GM06990 (cell line): ENCODE data around the gene EXOC7.

Experiments used
- DNase-seq: peaks from one replicate; pipeline ENCODE4 v3.0.0-alpha.2; 2011; ENCODE audit not compliant: insufficient read length; ENCODE audit errors: extremely low read depth
- H3K27me3 ChIP-seq: replicated peaks from 2 replicates; pipeline ENCODE4 v1.6.0; 2011; ENCODE audit warnings: low read length; ENCODE audit not compliant: control insufficient read depth, insufficient read depth
- H3K36me3 ChIP-seq: 2 replicates; pipeline ENCODE4 v1.5.1; 2011; ENCODE audit warnings: low read length; ENCODE audit not compliant: control insufficient read depth, insufficient read depth
- H3K4me3 ChIP-seq: replicated peaks from 2 replicates; pipeline ENCODE4 v1.5.1; 2011; ENCODE audit warnings: low read depth, mild to moderate bottlenecking, control low read depth, low read length
- TF ChIP-seq, protein P1 (sequence below): IDR thresholded peaks from 2 replicates; pipeline ENCODE4 v1.5.1; 2011; ENCODE audit warnings: low read length, control low read depth, mild to moderate bottlenecking, inconsistent platforms; ENCODE audit not compliant: insufficient read depth, poor library complexity, severe bottlenecking

Gene EXOC7

DNA sequence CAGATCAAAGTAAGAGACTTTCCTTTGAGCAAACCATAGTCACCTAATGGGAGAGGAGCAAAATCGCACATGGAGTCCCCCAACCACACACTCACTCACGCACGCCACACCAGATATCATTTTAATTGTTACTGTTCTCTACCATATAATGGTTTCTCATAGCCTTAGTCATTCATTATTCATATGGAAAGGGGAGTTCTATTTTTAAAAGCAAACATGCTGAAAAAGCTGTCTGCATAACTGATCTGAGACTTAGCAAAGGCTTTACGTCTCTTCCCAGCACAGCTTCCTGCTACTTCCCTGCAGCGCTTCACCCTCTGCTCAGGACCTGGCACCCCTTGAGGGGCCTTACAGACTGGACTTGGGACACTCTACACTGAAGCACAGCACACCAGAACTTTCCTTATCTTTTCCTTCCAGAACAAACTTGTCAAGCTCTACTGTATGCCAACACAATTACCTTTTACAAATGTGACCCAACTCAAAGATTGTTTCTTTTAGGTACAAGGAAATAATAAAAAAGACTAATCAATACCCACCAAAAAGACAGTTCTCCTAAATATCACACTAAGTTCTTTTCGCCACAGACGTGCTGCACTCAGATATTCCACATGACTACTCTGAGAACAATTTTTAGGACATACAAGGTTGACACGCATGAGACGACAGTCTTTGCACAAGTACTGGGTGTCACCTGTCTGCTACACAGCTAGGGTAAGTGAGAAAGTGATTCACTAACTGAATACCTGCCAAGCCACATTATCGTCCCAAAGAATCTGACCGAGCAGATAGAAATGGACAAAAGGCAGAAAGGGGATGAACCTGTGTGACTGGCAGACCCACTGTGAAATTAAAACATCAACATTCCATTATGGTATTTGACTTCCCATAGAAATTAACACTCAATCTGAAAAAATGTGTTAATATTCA, 52.8 kb downstream of the EXOC7 start:
- DNase-seq: no peak
- Histone ChIP-seq H3K27me3 (no peaks in the 10 kb centered on the region), H3K36me3 (peaks cover 23% of the 10 kb centered on the region), H3K4me3 (no peak overlapping the region)
- TF ChIP-seq, protein P1, sequence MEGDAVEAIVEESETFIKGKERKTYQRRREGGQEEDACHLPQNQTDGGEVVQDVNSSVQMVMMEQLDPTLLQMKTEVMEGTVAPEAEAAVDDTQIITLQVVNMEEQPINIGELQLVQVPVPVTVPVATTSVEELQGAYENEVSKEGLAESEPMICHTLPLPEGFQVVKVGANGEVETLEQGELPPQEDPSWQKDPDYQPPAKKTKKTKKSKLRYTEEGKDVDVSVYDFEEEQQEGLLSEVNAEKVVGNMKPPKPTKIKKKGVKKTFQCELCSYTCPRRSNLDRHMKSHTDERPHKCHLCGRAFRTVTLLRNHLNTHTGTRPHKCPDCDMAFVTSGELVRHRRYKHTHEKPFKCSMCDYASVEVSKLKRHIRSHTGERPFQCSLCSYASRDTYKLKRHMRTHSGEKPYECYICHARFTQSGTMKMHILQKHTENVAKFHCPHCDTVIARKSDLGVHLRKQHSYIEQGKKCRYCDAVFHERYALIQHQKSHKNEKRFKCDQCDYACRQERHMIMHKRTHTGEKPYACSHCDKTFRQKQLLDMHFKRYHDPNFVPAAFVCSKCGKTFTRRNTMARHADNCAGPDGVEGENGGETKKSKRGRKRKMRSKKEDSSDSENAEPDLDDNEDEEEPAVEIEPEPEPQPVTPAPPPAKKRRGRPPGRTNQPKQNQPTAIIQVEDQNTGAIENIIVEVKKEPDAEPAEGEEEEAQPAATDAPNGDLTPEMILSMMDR: no peak

DNA sequence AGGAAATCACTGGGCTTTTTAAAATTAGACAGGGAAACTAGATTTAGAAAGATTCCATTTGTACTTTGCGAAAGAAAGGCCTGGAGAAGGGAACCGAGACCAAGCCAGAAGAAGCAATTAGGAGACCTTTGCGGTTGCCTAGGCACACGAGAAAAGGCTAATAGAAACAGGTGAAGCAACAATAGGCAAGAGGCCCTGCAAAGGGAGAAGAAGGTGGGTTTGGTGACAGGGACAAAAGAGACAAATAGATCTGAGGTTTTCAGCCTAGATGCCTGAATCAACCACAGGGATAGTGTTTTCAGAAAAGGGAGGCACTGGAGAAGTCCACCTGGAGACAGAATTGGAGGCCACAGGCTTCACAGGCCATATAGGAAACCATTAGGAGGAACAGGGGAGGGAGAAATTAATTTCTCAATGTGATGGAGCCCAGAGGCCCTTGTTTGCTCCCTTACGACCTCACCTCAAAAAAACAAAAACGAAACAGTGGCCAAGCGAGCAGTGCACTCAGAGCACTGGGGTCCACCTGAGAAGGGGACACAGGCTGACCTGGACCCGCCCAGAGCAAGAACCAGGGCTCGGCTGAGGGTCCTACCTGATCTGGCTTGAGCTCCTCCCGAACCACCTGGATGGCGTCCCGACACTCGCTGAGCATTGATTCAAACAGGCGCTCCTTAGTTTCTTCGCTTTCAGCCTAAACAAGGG, 53.6 kb downstream of the EXOC7 start:
- Histone ChIP-seq H3K36me3 (peaks cover 28% of the 10 kb centered on the region), H3K27me3 (no peaks in the 10 kb centered on the region), H3K4me3 (no peak overlapping the region)
- TF ChIP-seq, protein P1: no peak
- no peak for DNase-seq

DNA sequence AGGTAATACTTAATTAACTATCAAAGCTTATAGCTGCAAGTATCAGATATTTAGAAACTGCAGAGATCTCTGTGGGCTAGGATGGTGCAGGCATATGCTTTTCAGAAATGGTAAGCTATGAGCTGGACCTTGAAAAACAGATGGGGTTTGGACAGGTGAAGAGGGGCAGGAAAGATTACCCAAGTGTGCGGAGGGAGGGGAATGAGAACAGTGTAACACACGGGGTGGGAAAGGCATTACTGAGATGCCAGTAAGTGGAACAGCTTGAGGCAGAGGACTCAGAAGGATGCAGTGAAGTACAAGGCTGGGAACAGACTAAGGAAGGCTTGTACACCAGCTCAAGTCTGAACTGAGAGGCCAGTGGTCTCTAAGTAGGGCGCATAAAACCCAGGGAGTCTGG, 54.3 kb downstream of the EXOC7 start:
- TF ChIP-seq, protein P1: no peak
- H3K36me3 ChIP-seq: peaks cover 31% of the 10 kb centered on the region
- no peaks in the 10 kb centered on the region for H3K27me3 ChIP-seq
- DNase-seq: no peak
- H3K4me3 ChIP-seq: no peak overlapping the region

DNA sequence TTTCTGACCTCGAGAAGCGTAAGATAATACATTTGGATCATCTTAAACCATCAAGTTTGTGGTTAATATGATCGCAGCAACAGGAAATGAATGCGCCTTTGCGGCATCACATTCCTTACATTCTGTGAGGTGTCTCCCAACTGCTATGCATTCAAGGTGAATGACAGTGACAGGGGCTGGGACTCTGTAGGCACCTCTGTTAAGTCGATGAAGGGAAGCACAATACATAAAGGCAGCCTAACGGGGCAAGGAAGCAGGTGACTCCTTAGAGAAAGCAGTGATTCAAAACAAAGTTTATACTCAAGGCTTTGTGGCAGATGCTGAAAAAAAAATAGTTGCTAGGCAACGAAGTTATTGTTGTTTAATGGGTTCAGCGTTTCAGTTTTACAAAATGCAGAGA, 54.9 kb downstream of the EXOC7 start:
- no peaks in the 10 kb centered on the region for H3K27me3 ChIP-seq
- TF ChIP-seq, protein P1: no peak
- H3K4me3 ChIP-seq: no peak overlapping the region
- peaks cover 33% of the 10 kb centered on the region for H3K36me3 ChIP-seq
- DNase-seq: no peak

DNA sequence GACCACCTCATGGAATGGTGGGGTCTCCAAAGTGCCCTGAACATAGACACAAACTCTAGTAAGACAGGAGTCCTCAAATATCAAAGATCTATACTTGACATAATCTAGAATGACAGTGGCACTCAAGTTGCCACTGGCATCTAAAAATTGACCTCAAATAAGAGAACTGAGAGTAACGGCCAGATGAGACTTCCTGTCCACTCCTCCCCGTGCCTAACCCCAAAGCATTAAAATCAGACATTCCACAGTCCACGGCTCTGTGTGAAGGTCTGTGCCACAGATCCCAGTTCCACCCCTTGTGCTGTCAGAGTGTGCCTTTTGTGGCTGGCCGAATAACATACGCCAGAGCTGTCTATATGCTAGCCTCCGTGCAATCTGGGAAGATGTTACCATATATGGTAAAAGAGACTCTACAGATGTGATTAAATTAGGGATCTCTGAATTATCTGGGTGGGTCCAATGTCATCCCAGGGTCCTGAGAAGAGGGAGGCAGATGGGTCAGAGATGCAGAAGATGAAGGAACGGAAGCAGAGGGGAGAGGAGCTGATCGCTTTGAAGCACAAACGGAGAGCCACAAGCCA, 55.5 kb downstream of the EXOC7 start:
- Histone ChIP-seq H3K27me3 (no peaks in the 10 kb centered on the region), H3K36me3 (peaks cover 37% of the 10 kb centered on the region), H3K4me3 (no peak overlapping the region)
- DNase-seq: no peak
- TF ChIP-seq, protein P1: no peak
